Fibroblast of skin of left quadriceps (primary cell): ENCODE data around the gene NECTIN4.

ENCODE experiments used
- DNase-seq, 2 experiments: peaks; one replicate each; pipeline ENCODE4 v3.0.0-alpha.2; 2013; ENCODE audit warnings: low read depth in 2 of 2

The NECTIN4 gene

DNA sequence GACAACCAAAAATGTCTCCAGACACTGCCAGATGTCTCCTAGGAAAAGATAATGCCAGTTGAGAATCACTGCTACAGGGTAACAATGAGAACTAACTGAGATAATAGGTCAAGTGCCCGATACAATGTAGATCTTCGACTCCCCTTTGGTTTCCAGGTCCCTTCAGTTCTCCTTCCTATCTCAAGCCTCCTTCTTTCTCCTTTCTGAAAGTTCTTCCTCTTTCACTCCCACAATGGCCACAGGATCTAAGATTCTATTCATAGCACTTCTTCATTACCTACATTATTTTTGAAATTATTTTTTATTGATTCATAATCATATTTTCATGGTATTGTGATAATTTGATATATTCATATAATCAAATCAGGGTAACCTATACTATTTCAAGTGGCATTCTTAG lies 22.2 kb upstream of the NECTIN4 start:
- no peak for DNase-seq

GRCh38 chr1:161111117-161111516 lies 21.8 kb upstream of the NECTIN4 start:
- DNase-seq: no peak

- no peak for DNase-seq
These were observed 17.1 kb upstream of the NECTIN4 start for GRCh38 chr1:161106431-161106830.

- DNase-seq: no peak
These were observed 11.2 kb upstream of the NECTIN4 start for GRCh38 chr1:161100556-161100955.

DNA sequence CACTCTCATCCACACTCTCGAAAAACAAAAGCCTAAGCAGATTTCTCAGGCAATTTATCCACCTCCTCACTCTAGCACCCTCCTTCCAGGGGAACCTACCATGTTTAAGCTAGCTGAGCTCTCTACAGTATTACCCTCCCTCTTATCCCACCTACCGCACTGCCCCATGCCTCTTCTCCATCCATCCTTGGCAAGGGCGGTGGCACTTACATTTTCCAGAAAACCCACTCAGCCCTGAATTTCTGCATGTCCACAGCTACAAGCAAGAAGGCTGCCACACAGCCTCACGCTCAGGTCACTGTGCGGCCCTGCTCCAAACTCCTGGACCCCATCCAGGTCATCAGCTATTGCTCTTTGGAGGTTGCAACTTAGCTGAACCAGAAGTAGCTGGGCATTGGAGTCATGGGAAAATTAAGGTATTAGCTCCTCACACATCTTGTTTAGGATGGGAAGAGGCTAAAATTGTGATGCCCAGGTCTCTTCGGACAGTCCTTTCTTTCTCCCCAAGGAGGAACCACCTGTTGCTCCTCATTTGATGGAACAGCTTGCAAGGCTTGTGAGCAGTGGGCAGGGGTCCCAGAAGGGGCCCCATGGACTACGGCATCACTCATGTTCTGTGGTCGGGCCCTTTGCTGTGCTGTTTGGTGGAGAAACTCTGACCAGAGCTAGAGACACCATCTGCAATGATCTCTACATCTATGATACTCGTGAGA lies 9.9 kb upstream of the NECTIN4 start:
- DNase-seq: no peak

DNA sequence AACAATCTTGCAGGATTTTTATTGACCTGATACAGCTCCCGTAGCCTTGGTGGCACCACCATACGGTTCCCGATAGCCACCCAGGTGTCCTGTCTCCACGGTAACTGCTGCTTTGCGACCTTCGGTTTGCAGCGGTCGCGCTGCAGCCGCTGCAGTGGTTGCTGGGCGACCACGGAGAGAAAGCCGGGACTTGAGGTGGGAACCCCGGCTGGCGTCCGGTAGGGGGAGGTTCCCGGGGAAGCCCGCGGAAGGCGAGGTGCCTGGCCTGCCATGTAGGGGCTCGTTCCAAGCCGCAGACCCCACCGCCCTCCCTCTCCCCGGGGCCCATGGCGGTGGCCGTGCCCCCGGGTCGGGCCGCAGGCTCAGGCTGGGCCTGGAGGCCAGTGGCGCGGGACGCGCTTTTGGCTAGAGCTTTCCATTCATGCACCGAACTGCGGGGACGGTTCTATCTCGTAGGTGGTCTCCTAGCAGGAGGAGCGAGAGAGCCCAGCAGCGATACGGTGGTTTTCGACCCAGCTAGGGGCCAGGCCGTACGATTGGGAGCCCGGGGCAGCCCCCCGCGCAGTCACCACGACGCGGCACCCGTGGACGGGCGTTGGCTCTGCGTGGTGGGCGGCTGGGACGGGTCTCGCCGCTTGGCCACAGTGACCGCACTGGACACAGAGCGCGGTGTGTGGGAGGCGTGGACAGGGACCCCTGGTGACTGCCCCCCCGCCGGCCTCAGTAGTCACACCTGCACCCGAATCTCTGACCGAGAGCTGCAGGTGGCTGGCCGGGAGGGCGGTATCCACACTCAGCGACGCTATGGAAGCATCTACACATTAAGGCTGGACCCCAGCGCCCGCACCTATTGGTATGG lies 9.1 kb upstream of the NECTIN4 start, which contains the start of gene KLHDC9:
Gene KLHDC9 (plus strand): TSS at position 152 of the 859 bp plus-strand sequence. CDS start 175 bp downstream, at position 327.
- DNase-seq: peak in 1 of 2 experiments; percentile 28

- DNase-seq: no peak
These were observed 7.2 kb upstream of the NECTIN4 start for GRCh38 chr1:161096530-161096929.

- DNase-seq: no peak
These were observed 6.7 kb upstream of the NECTIN4 start for GRCh38 chr1:161096015-161096414.

- no peak for DNase-seq
These were observed 5.9 kb upstream of the NECTIN4 start for GRCh38 chr1:161095230-161095629.

DNA sequence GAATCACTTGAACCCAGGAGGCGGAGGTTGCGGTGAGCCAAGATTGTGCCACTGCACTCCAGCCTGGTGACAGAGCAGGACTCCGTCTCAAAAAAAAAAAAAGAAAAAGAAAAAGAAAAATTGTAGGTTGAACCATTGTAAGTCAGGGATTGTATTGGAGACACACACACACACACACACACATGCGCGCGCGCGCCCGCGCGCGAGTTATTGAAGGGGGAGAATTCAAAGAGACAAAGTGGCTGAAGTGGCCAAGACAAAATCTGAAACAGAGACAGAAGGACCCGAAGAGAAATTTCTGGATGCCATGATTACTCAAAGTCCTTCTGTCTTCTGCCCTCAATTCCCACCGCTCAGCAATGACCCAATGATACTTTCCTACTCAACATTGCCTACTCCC lies 5.1 kb upstream of the NECTIN4 start:
- no peak for DNase-seq

- DNase-seq: no peak
These were observed 3.3 kb upstream of the NECTIN4 start for GRCh38 chr1:161092621-161093028.

DNA sequence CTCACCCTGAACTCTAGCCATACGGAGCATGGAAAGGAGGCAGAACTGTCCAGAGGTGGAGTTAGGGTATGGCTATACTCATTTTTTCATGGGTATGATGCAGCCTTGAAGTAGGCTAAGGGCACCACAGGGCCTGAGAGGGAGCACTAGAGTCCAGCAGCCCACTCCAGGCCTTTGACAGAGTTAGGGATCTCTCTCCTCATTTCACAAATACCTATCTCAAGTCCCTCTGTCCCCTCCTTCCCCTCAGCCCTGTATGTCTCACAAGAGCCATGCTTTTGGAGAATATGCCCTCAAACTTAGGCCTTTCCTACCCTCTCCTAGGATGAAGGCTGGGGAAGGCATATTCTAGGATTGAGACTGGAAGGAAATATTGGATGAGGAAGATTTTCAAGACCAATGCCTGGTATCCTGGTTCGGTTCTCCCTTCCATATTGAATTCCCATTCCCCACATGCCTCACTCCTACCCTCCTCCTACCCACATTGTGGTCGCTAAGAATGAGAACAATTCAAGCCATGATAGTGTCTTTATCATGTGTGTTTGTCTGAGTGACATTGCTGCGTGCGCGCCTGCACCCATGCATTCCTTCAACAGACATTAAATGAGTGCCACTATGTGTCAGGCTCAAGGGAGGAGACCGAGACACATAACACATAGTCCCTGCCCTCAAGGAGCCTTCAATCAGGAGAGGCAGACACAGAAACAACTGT lies 2.6 kb upstream of the NECTIN4 start:
- no peak for DNase-seq

GRCh38 chr1:161091093-161091492 lies 1.7 kb upstream of the NECTIN4 start:
- DNase-seq: no peak

DNA sequence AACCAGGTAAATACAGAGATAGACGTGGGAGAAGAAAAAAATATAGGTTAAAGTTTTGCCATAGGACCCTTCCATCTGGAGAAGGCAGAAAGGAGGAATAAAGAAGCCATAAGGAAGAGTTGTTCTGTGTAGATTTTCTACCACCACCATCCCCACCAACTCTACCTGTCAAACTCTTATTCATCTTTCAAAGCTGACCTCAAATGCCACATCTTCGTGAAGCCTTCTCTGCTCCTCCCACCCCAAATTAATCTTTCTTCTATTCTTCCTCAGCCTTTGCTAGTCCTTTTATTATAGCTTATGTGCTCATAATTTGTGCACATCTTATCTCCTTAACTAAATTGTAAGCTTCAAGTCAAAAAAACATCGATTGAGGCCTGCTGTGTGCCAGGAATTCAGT lies 1.3 kb upstream of the NECTIN4 start:
- no peak for DNase-seq

- no peak for DNase-seq
These were observed 580 bp upstream of the NECTIN4 start for GRCh38 chr1:161089938-161090337.

DNA sequence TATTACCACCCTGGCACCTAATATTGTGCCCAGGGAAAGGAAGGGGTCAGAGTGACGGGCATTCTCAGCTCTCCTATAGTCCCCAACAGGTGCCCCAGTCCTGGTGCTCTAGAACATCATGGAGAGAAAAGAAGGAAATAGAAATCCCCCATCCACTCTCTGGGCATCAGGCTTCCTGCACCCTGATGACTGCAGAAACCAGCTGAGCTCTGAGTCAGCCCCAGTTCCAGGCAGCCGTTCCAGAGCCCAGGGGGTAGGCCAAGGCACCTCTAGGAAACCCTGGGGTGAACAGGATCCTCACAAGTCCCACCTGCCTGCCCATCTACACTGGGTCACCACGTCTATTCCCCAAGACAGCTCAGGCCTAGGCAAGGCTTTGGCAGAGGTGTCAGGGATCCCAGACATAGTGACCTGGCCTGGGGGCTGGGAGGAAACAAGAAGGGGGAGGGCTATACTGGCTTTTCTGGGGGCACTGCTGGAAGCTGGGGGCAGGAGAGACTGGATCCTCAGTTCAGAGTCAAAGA lies 709 bp downstream of the NECTIN4 start:
- no peak for DNase-seq

- no peak for DNase-seq
These were observed 2.9 kb downstream of the NECTIN4 start for GRCh38 chr1:161086457-161086856.

DNA sequence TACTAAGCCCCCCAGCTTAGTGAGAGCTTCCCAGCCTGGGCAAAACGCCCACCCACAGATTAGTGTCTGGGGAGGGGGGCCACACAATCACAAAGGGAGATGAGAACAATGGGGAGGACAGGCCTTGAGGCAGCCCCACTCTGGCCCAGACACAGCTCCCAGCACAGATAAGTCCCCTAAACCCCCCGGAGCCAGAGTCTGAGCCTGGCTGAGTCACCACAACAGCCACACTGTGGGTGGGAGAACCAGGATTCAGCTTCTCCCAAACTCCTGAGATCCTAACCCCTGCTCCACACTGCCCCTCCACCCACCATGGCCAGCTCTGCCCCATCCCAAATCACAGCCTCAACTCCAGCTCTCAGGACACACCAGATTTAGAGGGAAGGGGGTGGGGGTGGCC lies 4.2 kb downstream of the NECTIN4 start:
- no peak for DNase-seq

GRCh38 chr1:161084597-161084988 lies 4.8 kb downstream of the NECTIN4 start:
- no peak for DNase-seq

- DNase-seq: no peak
These were observed 5.4 kb downstream of the NECTIN4 start for GRCh38 chr1:161083748-161084596.
